GM08714 (cell line): ENCODE results near the gene FREY1.

Experiments
- H3K4me3 ChIP-seq: fragments of 200-500 bp; sonication (Bioruptor generic); 2 replicates; pipeline ENCODE4 v1.5.1; 2014; ENCODE audit warnings: mild to moderate bottlenecking, low read length, inconsistent platforms
- ZNF274 ChIP-seq: IDR thresholded peaks from 2 replicates; pipeline ENCODE4 v1.6.1; 2012; ENCODE audit warnings: mild to moderate bottlenecking, low read depth, low read length

Gene FREY1

DNA sequence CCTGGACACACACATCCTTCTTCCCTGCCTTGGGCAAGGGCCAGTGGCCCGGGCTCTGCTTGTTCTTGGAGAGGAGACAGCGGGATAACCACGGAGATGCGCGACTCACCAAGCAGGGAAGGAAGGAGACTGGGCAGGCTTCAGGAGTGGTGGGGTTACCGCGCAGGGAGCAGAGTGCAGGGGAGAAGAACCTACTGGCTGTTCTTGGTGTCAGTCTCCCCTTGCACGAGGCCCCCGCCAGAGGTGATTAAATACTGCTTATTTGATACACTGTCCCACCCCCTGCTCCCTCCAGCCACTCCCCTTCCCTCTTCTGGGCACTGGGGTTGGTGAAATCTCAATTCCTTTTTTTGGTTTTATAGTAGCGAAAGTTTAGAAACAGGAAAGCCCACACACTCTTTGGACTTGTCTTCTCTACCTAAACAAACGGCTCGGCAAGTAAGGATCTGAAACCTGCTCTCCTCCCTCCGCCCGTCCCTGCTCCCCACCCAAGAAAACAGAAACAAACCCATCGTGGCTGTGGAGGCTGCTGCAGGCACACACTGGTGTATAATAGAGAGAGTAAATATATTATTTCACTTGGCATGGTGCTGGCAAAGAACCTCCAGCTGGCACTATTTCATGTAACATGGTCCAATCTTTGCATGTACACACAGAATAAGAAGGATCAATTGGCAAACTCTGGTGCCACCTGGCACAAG is 26.2 kb upstream of the FREY1 start:
- no peak for TF ChIP-seq ZNF274
- no peak overlapping the region; the same call in 1 of the 2 replicates for H3K4me3 ChIP-seq

DNA sequence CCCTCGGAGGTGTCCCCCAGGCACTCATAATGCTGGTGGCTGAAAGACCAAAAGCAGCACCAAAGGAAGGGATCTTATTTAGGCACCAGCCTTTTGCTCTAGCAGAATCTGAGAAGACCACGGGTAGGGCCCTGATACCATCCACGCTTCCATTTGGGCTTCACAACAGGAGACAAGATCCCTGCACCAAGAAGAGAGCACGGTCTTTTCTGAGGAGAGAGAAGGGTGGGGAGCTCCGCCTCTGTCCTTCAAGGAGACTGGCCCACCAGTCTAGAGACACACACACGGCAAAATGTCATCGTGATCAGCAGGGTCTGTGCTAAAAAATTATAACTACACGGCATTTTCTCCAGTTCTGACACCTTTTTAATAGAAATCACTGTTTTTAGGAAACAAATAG is 25.1 kb upstream of the FREY1 start:
- TF ChIP-seq ZNF274: no peak
- no peak overlapping the region for H3K4me3 ChIP-seq

GRCh38 chr11:45931739-45932138 is 24.7 kb upstream of the FREY1 start:
- no peak overlapping the region for H3K4me3 ChIP-seq

GRCh38 chr11:45930951-45931570 is 24.0 kb upstream of the FREY1 start:
- no peak overlapping the region for H3K4me3 ChIP-seq
- no peak for TF ChIP-seq ZNF274

More at GRCh38 chr11:45931739-45932138, 24.7 kb upstream of the FREY1 start:
- TF ChIP-seq ZNF274: no peak

DNA sequence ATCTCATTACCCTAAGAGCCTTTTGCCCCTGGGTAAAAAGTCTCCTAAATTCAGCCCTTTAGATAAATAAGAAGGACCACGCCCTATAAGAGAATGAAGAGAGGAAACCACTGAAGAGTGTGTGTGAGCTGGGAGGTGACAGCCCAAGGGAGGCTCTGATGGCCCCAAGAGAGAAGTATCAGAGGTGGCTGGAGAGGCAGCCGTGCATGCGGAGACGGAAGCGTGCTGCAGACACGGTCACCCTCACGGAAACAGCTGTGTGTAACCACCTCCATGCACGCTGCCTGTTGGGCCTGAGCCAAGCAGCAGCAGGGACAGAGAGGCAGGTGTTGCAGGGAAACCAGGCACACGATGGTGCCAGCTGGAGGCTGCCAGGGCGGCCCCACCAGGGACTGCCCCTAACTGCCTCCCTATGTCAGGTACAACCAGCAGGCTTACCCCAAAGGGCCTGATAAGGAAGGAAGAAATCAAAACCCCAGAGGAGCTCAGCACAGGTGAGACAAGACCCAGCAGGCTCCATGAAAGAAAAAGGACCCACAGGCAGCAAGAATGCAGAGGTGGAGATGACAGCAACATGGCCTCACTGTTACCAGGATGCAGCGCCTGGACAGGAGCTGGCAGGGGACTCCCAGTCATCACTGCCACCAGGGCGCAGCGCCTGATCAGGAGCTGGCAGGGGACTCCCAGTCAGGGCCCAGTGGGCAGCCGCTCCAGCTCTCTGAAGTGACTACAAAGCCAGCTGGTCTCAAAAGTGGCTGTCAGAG is 23.1 kb upstream of the FREY1 start:
- H3K4me3 ChIP-seq: no peak overlapping the region
- no peak for TF ChIP-seq ZNF274

GRCh38 chr11:45929486-45930030 is 22.5 kb upstream of the FREY1 start:
- TF ChIP-seq ZNF274: no peak
- no peak overlapping the region for H3K4me3 ChIP-seq

DNA sequence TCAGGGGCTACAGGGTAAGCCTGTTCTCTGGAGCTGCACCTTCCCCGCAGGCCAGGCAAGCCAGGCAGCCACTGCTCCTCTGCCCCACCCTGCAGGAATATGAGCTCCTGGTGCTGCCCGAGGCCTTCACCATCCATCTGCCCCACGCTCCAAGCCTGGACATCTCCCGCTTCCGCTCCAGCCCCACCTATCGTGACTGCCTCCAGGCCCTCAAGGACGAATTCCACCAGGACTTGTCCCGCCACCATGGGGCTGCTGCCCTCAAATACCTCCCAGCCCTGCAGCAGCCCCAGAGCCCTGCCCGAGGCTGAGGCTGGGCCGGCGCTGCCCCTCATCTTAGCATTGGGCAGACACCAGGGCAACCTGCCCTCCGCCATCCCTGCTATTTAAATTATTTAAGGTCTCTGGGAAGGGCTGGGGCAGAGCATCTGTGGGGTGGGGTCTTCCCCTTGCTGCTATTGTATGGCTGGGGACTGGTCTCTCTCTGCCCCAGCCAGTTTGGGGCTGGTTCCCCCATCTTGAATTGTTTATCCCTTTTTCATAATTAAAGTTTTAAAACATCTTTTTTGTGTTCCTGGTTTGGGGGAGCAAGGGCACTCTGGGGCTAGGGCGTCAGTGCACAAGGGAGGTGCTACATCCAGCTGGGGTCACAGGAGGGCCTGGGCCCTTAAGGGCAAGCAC is 21.6 kb upstream of the FREY1 start:
- TF ChIP-seq ZNF274: no peak
- H3K4me3 ChIP-seq: no peak overlapping the region

DNA sequence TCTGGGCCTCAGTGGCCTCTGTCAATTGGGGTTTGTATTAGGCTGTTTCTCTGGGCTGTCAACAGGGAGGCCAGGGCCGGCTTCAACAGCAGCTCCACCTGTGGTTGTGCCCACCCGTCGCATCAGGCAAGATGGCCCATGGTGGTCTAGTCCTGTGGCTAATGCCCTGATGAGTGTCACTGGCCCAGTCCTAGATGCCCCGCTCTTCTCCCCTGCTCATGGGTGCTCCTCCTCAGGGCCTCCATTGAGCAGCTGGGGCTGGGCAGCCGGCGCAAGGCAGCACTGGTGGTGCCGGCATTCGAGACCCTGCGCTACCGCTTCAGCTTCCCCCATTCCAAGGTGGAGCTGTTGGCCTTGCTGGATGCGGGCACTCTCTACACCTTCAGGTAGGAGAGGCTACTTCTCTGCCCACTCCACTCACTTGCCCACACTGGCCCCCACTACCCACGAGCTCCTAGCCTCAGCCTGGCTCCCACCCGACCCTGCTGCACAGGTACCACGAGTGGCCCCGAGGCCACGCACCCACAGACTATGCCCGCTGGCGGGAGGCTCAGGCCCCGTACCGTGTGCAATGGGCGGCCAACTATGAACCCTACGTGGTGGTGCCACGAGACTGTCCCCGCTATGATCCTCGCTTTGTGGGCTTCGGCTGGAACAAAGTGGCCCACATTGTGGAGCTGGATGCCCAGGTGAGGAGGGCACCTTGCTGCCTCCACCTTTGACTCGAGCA is 20.8 kb upstream of the FREY1 start:
- no peak overlapping the region for H3K4me3 ChIP-seq
- no peak for TF ChIP-seq ZNF274

- no peak overlapping the region for H3K4me3 ChIP-seq
- no peak for TF ChIP-seq ZNF274
Observed at GRCh38 chr11:45927332-45927683, 20.2 kb upstream of the FREY1 start.

- TF ChIP-seq ZNF274: no peak
- no peak overlapping the region for H3K4me3 ChIP-seq
Observed at GRCh38 chr11:45926536-45927331, 19.7 kb upstream of the FREY1 start.

DNA sequence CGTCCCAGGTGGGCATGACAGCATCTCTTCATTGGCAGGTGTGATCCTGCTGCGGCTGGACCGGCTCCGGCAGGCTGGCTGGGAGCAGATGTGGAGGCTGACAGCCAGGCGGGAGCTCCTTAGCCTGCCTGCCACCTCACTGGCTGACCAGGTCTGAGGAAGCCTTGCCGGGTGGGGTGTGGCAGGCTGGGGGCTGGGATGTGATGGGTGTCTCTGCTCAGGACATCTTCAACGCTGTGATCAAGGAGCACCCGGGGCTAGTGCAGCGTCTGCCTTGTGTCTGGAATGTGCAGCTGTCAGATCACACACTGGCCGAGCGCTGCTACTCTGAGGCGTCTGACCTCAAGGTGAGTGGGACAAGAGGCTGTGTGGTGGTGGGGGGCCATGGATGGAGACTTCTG is 18.9 kb upstream of the FREY1 start:
- no peak overlapping the region for H3K4me3 ChIP-seq
- no peak for TF ChIP-seq ZNF274

DNA sequence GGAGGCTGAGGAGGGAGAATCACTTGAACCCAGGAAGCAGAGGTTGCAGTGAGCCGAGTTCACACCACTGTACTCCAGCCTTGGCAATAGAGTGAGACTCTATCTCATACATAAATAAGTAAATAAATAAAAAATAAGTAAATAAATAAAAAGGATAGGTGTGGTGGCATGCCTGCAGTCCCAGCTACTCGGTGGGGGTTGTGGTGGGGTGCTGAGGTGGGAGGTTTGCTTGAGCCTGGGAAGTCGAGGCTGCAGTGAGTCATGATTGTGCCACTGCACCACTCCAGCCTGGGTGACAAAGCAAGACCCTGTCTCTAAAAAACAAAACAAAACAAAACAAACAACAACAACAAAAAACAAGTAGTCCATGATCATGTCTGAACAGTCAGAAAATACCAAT is 18.5 kb upstream of the FREY1 start:
- TF ChIP-seq ZNF274: no peak
- H3K4me3 ChIP-seq: no peak overlapping the region

DNA sequence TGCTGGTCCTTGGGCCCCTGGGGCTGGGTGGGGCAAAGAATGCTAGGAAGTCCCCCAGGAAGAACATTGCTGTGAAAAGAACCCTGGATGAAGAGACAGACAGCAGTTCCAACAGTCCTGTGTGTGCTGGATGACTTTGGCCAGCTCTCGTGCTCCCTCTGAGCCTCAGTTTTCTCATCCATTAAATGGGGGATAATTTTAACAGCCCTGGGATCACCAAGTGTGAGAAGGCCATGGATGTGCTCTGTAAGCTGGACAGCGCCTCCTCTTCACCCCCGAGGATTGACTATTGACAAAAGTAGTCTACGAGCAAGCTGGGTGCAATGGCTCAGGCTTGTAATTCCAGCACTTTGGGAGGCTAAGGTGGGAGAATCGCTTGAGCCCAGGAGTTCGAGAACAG is 17.9 kb upstream of the FREY1 start:
- no peak overlapping the region for H3K4me3 ChIP-seq
- no peak for TF ChIP-seq ZNF274
